ENCODE measurements around the gene ENPP4. TPM values are rescaled to one million over a fixed set of nuclear protein-coding genes. Genes with fewer than 3 reads are reported as not detected.

ENPP4 gene
- total RNA-seq, 2 experiments from 2014 or later = 3.7 to 4.3 TPM

DNA sequence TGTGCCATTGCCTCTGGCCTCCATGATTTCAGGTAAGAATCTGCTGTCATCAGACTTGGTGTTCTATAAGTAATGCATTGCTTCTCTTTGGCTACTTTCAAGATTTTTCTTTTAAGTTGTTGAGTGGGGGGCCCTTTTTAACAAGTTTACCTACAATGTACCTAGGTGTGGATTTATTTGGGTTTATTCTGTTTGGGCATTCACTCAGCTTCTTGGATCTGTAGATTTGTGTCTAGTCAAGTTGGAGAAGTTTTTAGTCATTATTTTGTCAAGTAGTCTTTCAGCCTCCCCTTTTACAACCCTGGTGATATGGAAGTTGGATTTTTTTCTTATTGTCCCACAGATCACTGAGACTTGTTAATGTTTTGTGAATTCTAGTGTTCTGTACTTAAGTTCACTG, 26.9 kb downstream of the ENPP4 start:
- ATAC-seq (ENCODE audit: poor library complexity) (no peak), DNase-seq (no peak)
- ChIA-PET CTCF (no interaction called here), POLR2A (no interaction called here)
- peaks cover 9% of the 10 kb centered on the region for H3K27me3 Mint-ChIP-seq
- Histone ChIP-seq H3K9me3 (ENCODE audit: control insufficient read depth in 1 of 2, insufficient read depth in 1 of 2, low read length in 2 of 2) (no peaks in the 10 kb centered on the region), H3K27me3 (ENCODE audit: control insufficient read depth in 1 of 2, insufficient read depth in 2 of 2, low read length in 2 of 2) (no peaks in the 10 kb centered on the region), H3K4me1 (ENCODE audit: insufficient read depth, low read length) (no peaks in the 10 kb centered on the region), H3K4me3 (ENCODE audit: low read length) (no peak overlapping the region), H3K27ac (ENCODE audit: low read depth in 1 of 2, low read length in 2 of 2) (no peak overlapping the region), H3K36me3 (ENCODE audit: insufficient read depth, low read length) (no peaks in the 10 kb centered on the region)
- peaks cover 2% of the 10 kb centered on the region for H3K9me3 Mint-ChIP-seq
- intact Hi-C loops (cut with DNase I, micrococcal nuclease) = no loop called here
- TF ChIP-seq CTCF (IDR thresholded peaks at IDR 0.05) = no peak
- H3K4me3 Mint-ChIP-seq = no peak overlapping the region
- no peaks in the 10 kb centered on the region for H3K4me1 Mint-ChIP-seq (ENCODE audit: low read depth)
- no peaks in the 10 kb centered on the region for H3K36me3 Mint-ChIP-seq (ENCODE audit: low read depth)
- H3K27ac Mint-ChIP-seq = no peak overlapping the region

GRCh38 chr6:46159229-46159628, 29.4 kb downstream of the ENPP4 start:
- Histone ChIP-seq H3K36me3 (ENCODE audit: insufficient read depth, low read length) (no peaks in the 10 kb centered on the region), H3K4me3 (ENCODE audit: low read length) (no peak overlapping the region), H3K9me3 (ENCODE audit: control insufficient read depth in 1 of 2, insufficient read depth in 1 of 2, low read length in 2 of 2) (no peaks in the 10 kb centered on the region), H3K27me3 (ENCODE audit: control insufficient read depth in 1 of 2, insufficient read depth in 2 of 2, low read length in 2 of 2) (no peaks in the 10 kb centered on the region), H3K27ac (ENCODE audit: low read depth in 1 of 2, low read length in 2 of 2) (no peak overlapping the region), H3K4me1 (ENCODE audit: insufficient read depth, low read length) (no peaks in the 10 kb centered on the region)
- POLR2A ChIA-PET = no interaction called here
- H3K4me1 Mint-ChIP-seq (ENCODE audit: low read depth) = no peaks in the 10 kb centered on the region
- no peak overlapping the region for H3K27ac Mint-ChIP-seq
- intact Hi-C loops (cut with DNase I, micrococcal nuclease) = no loop called here
- no peak for DNase-seq
- peaks cover 9% of the 10 kb centered on the region for H3K27me3 Mint-ChIP-seq
- H3K36me3 Mint-ChIP-seq (ENCODE audit: low read depth) = peaks cover 11% of the 10 kb centered on the region
- ATAC-seq (ENCODE audit: poor library complexity) = no peak
- CTCF ChIA-PET = no interaction called here
- no peak overlapping the region for H3K4me3 Mint-ChIP-seq
- no peak for TF ChIP-seq CTCF (IDR thresholded peaks at IDR 0.05)
- peaks cover 2% of the 10 kb centered on the region for H3K9me3 Mint-ChIP-seq

DNA sequence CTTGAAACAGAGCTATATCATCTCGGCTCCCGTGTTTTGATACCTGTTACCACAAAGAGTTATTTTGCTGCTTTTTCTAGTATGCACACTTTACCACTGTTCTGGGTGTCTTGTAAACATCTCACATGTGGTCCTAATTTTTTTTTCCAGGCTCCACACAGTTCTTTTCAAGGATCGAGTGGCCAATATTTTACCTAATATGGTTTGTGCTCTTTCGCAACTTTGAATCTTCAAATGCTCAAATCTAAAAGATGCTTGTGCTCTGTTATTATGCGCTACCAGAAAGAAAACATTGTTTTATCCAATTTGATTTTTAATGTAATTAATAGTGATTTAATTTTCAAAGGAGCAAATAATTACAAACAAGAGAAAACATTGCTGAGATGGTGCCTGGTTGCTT, 30.3 kb downstream of the ENPP4 start:
- no peak overlapping the region for H3K27ac Mint-ChIP-seq
- POLR2A ChIA-PET = no interaction called here
- H3K4me1 Mint-ChIP-seq (ENCODE audit: low read depth) = no peaks in the 10 kb centered on the region
- ATAC-seq (ENCODE audit: poor library complexity) (no peak), DNase-seq (no peak)
- H3K36me3 Mint-ChIP-seq (ENCODE audit: low read depth) = peaks cover 11% of the 10 kb centered on the region
- no peaks in the 10 kb centered on the region for H3K9me3 ChIP-seq (ENCODE audit: control insufficient read depth in 1 of 2, insufficient read depth in 1 of 2, low read length in 2 of 2)
- CTCF ChIA-PET = no interaction called here
- no peak overlapping the region for H3K27ac ChIP-seq (ENCODE audit: low read depth in 1 of 2, low read length in 2 of 2)
- peaks cover 9% of the 10 kb centered on the region for H3K27me3 Mint-ChIP-seq
- H3K4me1 ChIP-seq (ENCODE audit: insufficient read depth, low read length) = no peaks in the 10 kb centered on the region
- H3K27me3 ChIP-seq (ENCODE audit: control insufficient read depth in 1 of 2, insufficient read depth in 2 of 2, low read length in 2 of 2) = no peaks in the 10 kb centered on the region
- H3K9me3 Mint-ChIP-seq = peaks cover 2% of the 10 kb centered on the region
- TF ChIP-seq CTCF (IDR thresholded peaks at IDR 0.05) = no peak
- H3K4me3 ChIP-seq (ENCODE audit: low read length) = no peak overlapping the region
- intact Hi-C loops (cut with DNase I, micrococcal nuclease) = no loop called here
- H3K4me3 Mint-ChIP-seq = no peak overlapping the region
- no peaks in the 10 kb centered on the region for H3K36me3 ChIP-seq (ENCODE audit: insufficient read depth, low read length)

Data from CD4-positive, alpha-beta T cell (primary cell).